HG03439 (cell line): Measurements from ENCODE around the gene DCC.

Source experiments
- ATAC-seq: cut with Tn5 transposase; IDR thresholded peaks from one replicate; pipeline ENCODE4 v1.9.1; 2021; ENCODE audit warnings: mild to moderate bottlenecking, moderate library complexity; ENCODE audit not compliant: unreplicated experiment

DCC gene

DNA sequence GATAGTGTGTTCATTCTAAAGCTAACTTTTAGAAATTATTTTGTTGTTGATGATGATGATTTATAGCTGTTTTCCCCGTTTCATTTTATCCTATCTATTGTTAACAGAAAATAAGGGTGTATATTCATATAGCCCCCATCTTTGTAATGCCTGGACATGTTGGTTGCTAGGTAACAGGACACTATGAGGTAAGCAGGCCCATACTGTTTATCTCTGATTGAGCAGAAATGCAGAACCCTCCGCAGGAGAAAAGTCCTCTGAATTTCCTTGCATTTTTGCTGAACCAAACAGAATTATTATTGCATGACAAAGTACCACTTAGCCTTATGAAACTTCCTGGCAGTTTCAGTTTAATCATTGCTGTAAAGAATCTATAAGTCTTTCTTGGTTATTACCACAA, 339.4 kb downstream of the DCC start:
- ATAC-seq: no peak

DNA sequence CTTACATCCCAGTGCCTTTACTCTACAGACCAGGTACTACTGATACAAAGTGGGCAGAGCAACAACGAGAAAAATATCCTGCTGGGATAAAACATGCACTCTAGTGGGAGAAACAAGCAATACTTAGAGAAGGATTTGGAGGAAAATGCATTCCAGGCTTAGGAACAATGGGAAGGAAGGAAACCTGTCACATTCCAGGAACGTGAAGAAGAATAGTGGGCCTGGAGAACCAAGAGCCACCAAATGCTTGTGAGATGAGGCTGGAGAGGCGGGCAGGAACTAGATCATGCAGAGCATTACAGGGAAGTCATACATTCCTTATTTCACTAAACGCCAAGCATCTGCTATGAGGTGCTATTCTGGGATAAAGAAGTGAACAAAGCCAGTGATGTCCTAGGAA, 342.3 kb downstream of the DCC start:
- no peak for ATAC-seq

DNA sequence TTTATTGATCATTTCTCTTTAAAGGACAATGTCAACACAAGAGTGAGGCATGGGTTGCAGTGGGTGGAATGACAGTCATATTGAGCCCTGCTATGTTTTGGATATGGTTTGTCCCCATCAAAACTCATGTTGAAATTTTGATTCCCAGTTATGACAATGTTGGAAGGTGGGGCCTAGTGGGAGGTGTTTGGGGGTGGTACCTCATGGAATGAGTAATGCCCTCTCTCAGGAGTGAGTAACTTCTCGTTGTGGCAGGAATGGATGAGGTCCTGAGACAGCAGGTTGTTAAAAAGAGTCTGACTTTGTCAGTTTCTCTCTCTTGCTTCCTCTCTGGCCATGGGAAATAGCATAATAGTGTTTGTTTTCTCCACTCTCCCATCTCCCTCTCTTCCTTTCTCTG, 345.3 kb downstream of the DCC start:
- ATAC-seq: no peak

DNA sequence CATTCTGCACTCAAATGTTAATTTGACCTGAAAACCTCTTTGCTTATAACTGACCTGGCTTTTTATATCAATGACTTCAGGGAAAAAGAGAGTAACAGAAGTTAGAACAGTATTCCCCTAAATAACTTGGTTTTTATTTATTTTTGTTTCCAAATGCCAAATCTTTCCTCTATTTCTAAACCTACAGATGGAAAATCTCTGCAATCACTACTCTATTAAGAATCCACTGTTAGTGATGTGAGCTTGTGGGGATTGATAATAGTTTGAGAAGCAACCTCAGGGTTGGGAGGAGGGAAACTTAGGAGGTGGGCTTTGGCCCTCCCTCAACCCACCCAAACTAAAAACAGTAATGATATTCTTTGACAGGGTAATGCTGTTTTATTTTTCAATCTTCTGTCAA, 351.8 kb downstream of the DCC start:
- ATAC-seq: no peak

DNA sequence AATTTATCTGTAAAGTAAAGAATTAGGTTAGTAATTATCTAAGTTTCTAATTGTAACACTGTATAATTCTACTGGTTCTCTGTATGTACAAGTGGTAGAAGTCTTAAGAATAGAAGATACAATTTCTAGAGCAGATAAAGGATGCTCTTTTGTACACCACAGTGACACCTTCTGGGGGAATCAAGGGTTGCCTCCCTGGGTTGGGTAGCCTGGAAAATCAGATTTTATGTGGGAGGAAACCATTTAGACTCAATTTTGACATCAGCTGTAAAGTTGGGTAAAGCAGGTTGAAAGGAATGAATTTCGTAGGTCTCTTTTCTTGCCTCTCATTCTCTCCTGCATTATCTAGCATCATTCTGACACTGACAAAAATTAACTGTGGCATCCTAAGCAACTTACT, 354.8 kb downstream of the DCC start:
- ATAC-seq: no peak

DNA sequence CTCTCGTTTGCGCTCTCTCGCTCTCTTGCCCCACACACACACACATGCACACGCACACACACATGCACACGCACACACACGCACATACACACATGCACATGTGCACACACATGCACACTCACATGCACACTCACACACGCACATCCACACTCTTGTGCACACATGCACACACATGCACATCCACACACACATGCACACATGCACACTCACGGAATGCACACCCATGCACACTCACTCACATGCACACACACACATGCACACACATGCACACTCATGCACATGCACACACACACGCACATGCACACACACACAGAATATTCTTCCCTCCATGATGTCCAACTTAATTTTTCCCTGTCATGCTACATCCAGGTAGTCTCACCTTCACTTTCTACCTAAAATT, 360.1 kb downstream of the DCC start:
- ATAC-seq: no peak

DNA sequence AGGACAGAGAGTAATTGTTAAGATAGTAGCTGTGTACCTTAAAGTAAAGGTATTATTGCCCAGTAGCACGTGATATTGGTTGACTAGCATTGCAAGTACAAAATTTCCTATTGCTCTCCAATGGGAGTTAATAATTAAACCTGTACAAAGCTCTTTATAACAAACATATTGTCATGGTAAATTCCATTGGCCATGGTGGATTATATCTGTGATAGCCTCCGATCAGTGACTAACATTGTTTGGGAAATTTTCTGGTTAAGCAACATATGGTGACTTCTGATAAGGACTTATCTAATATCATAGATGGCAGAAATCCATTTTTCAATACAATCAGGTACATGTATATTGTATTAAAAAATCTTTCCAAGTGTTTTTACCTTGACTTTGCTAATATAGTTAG, 360.8 kb downstream of the DCC start:
- no peak for ATAC-seq

DNA sequence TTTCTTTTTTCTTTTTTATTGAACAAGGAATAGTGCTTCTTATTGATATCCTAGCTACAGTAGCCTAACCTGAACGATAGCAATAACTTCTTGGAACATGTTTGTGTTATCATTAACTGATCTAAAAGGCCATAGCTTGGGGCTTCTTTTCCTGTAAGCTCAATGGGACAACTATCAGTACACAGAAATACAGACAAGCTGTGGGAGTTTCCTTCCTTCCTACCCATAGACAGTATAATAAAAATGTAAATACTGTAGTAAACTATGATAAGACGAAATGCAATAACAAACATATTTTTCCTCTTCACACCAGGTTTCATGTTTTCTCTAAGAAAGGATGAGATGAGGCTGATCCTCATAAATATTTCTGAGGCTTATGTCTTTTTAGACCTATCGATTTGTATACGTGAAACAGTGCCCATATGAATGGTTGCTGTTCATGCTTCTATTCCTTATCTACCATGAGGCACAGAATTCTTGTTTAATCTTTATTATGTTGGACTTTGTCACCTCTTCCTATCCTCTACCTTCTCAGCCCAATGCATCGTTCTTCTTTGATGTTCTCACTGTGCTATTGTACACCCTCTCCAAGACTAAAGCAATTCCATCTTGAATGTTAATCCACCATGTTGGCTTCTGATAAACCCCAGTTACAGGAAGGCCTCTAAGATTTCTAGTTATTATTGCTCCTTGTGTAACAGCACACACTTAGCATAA, 361.4 kb downstream of the DCC start:
- ATAC-seq: no peak

DNA sequence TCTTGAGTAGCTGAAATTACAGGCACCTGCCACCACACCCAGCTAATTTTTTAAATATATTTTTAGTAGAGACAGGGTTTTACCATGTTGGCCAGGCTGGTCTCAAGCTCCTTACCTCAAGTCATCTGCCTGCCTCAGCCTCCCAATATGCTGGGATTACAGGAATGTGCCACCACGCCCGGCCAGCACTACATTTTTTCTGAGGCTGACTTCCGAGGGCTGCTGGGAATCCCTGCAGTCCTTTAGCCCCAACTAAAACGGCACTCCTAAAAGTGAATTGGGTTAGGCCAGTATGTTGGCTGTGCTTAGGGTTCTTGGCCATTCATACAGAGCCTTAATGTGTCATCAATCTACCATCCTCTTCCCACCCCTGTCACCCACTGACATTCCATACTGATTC, 375.4 kb downstream of the DCC start:
- no peak for ATAC-seq

DNA sequence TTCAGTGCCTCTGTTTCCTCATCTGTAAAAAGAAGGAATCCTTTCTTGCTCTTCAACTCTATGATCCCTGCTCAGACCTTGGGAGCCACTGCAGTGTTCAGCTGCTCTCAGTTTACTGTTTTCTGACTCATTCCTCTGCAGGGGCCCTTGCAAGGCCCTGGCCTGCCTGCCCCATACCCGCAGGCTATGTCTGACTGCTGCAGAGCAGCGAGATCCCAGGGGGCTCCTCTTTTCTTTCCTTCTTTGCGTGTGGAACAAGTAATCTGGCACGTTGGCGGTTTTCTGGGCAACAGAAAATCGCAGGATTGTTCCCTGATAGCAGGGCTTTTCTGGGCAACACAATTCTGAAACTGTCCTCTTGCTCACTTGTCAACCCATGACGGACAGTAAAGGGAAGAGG, 376.0 kb downstream of the DCC start:
- no peak for ATAC-seq

DNA sequence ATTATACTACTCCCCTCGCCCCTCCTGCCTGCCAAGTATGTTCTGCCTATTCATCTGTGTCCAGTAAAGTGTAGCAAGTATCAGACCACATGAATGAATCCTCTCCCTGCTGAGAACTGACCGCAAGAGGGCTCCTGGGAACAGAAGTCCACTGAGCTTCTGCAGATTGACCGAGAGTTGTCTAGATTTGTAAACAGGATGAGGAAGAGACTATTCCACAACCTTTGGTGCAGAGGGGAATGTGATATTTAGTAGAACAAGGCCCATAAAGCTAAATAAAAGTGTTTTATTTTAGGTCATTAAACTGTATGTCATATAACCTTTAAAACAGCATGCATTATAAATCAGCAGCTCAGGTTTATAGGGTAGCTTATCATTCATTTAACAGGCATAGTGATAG, 377.0 kb downstream of the DCC start:
- no peak for ATAC-seq

DNA sequence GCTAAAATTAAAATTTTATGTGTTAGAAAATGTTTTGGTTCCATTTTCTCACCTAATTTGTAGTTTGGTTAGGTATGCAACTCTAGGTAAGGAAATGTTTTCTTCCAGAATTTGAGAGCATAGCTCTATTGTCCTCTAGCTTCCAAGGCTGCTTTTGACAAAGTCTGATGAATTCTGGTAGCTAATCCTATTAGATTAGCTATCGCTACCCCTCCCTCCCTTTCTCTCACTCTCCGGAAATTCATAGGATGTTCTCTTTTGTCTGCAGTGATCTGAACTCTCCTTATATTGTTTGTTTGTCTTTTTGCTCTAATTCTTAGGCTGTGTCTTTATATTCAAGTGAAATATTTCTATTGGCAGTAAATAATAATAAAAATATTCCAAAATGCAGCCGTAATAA, 382.9 kb downstream of the DCC start:
- no peak for ATAC-seq

DNA sequence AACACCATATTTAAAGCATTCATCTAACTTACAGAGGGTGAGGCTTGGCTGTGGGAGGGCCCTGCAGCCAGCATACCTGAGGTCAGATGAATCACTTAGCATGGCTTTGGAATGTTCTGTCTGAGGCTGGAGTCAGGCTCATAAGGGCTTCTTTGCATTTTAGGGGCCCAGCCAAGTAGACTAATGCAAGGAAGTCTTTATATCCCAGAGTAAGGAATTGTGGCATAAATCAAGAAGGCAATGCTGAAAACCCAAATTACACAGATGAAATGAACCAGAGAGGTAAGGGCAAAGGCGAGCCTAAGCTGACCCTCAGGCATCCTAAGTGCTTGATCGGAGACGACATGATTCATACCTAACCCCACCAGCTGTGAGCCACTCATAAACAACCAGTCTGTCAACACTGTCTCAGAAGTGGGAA, 383.6 kb downstream of the DCC start:
- ATAC-seq: no peak

DNA sequence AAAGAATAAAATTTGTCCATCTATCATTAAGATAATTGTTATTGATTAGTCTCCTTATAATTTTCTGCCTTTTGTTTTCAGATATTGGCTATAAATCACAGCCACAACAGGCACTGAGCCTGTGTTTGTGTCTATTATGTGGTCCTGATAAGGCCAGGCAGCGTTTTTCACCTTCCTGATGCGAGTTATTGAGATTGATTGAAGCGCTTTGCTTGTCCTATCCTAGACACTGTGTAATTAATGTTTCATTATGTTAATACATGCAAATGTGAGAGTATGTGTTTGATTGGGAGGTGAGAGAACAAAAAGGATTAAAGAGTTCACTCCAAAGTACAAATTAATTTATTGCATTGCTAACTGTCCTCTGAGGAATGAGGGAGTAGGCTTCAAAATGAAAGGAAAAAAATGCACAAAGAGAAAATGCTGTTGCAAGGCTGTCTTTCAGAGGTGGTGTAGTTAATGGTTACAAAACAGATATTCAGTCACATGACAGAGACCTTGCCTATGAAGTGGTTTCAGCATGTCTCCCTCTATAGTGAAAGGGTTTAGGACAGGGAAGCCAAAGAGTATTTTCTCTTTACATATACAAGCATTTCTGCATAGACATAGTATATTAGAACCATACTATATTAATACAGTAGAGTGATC, 391.1 kb downstream of the DCC start:
- ATAC-seq: no peak

DNA sequence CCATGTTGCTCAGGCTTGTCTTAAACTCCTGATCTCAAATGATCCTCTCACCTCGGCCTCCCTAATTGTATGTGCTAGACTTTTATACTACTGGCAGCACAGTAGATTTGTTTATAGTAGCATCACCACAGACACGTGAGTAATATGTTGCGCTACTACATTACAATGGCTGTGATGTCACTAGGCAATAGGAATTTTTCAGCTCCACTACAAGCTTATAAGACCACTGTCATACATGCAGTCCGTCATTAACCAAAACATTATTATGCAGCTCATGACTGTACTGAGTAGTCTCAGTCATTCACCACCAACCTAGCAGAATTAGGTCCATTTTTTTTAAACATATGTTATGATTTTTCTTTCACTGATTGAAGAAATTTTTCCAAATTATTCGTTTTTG, 398.9 kb downstream of the DCC start:
- ATAC-seq: no peak

DNA sequence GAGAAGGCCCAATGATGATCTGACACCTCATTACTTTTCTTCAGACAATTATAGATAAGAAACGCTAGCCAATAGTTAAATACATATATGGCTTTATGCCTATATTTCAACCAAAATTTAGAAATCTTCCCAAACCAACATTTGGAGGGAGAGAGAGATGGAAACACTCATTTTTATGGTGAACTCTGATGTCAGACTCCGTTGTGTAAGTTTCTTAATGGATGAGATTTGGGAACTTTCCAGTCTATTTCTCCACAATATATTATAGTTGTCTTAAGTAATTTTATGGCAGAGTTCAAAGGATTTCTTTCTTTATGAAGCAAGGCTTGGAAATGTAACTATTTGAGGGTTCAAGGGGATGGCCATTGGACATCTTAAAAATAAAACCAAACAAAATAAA, 407.0 kb downstream of the DCC start:
- ATAC-seq: no peak

DNA sequence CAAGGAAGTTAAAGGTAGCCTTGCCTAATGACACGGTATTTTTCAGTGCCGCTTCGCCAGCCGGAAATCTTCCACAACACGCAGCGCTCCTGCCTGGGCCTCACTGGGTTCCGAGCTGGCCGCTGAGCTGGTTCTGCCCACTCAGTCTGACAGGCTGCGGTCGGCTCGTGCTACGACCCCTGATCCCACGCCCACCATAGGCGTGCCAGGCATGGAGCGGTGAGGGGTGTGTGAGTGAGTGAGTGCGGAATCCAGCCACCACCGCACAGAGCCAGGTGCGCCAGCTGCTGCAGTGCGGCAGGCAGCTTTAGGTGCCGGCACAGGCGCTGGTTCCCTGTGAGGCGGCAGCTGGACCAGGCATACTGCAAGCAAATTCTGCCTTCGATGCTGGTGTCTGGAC, 407.9 kb downstream of the DCC start:
- no peak for ATAC-seq

DNA sequence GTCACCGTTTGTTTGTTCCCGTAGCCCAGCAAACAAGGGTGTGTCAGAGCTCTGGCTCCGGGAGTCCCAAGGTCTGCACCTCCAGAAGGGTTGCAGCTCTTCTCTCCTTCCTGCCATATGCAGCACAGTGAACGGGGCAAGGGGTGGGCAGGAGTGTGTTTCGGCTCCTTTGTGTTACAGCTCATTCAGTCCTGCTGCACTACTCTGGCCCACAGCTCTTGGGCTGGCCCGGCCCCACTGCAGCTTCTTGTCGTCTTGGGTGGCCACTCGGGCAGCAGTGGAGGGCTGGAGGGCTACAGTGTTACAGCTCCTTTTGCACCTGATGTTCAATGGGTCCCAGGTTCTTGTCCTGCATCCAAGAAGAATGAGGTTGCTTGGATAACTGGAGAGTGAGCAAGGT, 408.3 kb downstream of the DCC start:
- no peak for ATAC-seq

DNA sequence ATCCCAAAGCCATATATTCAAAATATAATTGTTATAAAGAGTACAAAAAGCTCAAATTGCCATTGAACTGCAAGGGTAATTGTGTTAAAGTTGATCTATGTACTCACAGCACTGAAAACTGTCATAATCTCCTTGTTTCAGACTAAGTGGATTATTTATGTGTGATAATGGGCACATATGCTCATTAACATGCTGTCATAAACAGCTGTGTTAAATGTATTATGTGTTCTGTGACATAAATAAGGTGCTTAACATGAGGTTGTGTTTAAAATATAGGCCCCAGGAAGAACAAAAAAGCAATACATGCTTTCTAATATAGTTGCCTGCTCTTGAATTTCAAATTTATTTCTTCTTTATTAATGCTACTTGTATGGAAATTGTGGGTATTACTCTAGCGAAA, 409.5 kb downstream of the DCC start:
- ATAC-seq: no peak

DNA sequence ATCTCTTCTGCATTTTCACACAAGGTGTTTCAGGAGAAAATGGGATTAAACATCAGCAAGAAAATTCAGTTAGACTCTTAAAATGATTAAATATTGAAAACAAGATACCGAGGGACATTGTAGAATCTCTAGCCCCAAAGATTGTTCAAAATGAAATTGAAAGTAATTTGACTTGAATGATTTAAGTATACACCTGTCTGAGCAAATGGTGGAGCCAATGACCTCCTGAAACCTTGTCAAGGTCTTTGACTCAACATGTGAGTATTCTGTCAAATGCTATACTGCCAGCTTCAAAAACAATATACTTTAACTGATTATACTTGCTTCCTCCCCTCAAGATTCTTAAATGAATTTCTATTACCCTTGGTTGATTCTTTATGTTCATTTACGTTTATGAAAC, 411.0 kb downstream of the DCC start:
- ATAC-seq: no peak

DNA sequence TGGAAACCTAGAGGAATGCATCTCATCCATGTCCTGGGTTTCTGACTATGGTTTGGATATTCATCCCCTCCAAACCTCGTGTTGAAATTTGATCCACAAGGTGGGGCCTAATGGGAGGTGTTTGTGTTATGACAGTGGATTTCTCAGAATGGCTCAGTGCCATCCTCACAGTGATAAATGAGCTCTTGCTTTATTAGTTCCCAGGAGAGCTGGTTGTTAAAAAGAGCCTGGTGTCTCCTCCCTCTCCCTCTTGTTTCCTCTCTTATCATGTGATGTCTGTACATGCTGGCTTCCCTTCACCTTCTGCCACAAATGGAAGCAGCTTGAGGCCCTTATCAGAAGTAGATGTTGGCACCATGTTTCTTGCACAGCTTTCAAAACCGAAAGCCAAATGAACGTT, 424.3 kb downstream of the DCC start:
- ATAC-seq: no peak

DNA sequence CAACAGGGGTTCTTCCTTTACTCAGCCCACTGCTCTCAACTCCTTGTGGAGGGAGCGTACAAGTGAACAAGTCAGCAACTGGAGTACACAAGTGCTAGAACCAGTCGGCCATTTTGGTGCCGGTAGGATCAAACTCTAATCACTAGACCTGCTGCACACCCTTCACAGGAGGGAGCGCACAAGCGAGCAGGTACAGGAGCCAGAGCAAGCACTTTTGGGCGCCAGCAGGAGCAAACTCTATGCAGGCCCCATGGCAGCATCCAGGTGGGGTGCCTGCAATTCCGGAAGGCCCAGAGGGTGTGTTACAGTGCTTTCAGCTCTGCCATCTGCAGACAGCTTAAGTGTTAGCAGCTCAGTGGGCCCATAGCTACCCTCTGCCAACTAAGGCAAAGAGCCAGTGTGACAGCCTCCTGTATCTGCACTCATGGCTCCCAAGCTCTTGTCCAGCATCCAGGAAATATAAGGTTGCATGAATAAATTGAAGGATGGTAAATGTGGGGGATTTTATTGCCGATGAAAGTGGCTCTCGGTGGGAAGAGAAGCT, 426.1 kb downstream of the DCC start:
- ATAC-seq: no peak

DNA sequence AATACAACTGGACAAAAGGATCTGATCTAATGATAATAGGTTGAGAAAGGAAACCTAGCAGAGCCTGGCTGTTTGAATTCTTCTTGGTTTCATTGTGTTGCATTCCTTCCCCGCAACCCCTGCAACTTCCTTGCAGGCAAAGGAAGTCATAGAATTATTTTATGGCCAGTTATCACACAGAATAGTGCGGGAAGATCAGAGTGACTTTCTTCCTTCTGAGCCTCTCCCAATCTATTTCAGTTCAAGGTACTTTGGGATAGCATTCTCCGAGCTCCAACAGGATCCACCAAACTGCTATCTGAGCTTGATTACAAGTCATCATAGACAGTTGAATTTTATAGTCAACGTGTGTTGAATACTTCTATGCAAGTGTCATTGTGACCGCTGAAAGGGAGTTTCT, 441.1 kb downstream of the DCC start:
- ATAC-seq: no peak
